HepG2 (cell line): ENCODE measurements around the gene STPG2. TPM values are rescaled to one million over a fixed set of nuclear protein-coding genes. Genes with fewer than 3 reads are reported as not detected.

ENCODE experiments used
- FOXC1 ChIP-seq: sonication (generic); formaldehyde crosslinking; IDR thresholded peaks from 2 replicates; pipeline ENCODE4 v1.8.0; 2022; ENCODE audit warnings: mild to moderate bottlenecking, missing genetic modification reagents, borderline replicate concordance
- HMGXB4 ChIP-seq, 2 experiments: sonication (generic) in 1 of 2; formaldehyde crosslinking in 1 of 2; IDR thresholded peaks; 2 replicates each; pipeline versions ENCODE4 v1.4.0 to v1.6.1; 2018 to 2020; ENCODE audit warnings: missing genetic modification reagents in 2 of 2, borderline replicate concordance in 1 of 2, low read depth in 1 of 2, mild to moderate bottlenecking in 1 of 2, missing biosample characterization in 1 of 2
- ONECUT2 ChIP-seq: sonication (generic); formaldehyde crosslinking; IDR thresholded peaks from 2 replicates; pipeline ENCODE4 v1.4.0; 2020; ENCODE audit warnings: missing genetic modification reagents
- TBX2 ChIP-seq: sonication (generic); formaldehyde crosslinking; IDR thresholded peaks from 2 replicates; pipeline ENCODE4 v1.5.0; 2020; ENCODE audit warnings: missing genetic modification reagents, mild to moderate bottlenecking, borderline replicate concordance
- ZBTB2 ChIP-seq: sonication (generic); formaldehyde crosslinking; IDR thresholded peaks from 2 replicates; pipeline ENCODE4 v1.8.0; 2022; ENCODE audit warnings: low read depth, missing genetic modification reagents
- ZNF136 ChIP-seq: sonication (generic); formaldehyde crosslinking; IDR thresholded peaks from 2 replicates; pipeline ENCODE4 v1.8.1; 2022; ENCODE audit warnings: low read depth, mild to moderate bottlenecking, moderate library complexity, missing genetic modification reagents
- ZNF350 ChIP-seq: sonication (generic); formaldehyde crosslinking; IDR thresholded peaks from 2 replicates; pipeline ENCODE4 v1.4.0; 2020; ENCODE audit warnings: mild to moderate bottlenecking, low read depth, missing genetic modification reagents, borderline replicate concordance
- ZNF598 ChIP-seq: sonication (generic); formaldehyde crosslinking; IDR thresholded peaks from 2 replicates; pipeline ENCODE4 v1.5.1; 2020; ENCODE audit warnings: mild to moderate bottlenecking, missing genetic modification reagents, borderline replicate concordance
- ZNF788 ChIP-seq: sonication (generic); formaldehyde crosslinking; IDR thresholded peaks from 2 replicates; pipeline ENCODE4 v1.5.0; 2020; ENCODE audit warnings: mild to moderate bottlenecking, missing genetic modification reagents, borderline replicate concordance
- ZSCAN12 ChIP-seq: sonication (generic); formaldehyde crosslinking; IDR thresholded peaks from 2 replicates; pipeline ENCODE4 v1.9.0; 2021; ENCODE audit warnings: mild to moderate bottlenecking, missing genetic modification reagents
- polyA plus RNA-seq, 8 experiments: library from polyadenylated mRNA; depleted of rRNA in 3 of 8; stranded (reverse) in 7 of 8; unstranded in 1 of 8; fragments of >200 nt; fragmentation: Illumina TruSeq in 4 of 8; extraction: Trizol in 4 of 8; gene quantifications; 2 replicates each; pipeline versions ENCODE4 v1.2.1 to v1.2.3, GENCODE V29; 2011 to 2016; ENCODE audit warnings: low read depth in 4 of 8, missing spikeins in 1 of 8, mixed read lengths in 1 of 8; ENCODE audit not compliant: insufficient read depth in 1 of 8
- total RNA-seq, 5 experiments: library from RNA; depleted of rRNA; stranded (reverse); fragments of >200 nt; fragmentation: Illumina TruSeq; extraction: Trizol; gene quantifications; 2 replicates each; pipeline ENCODE4 v1.2.3, GENCODE V29; 2016; ENCODE audit warnings: low read depth in 1 of 5
- TF ChIP-seq, protein P1 (sequence below): IDR thresholded peaks from 2 replicates; pipeline ENCODE4 v1.6.1; 2016; ENCODE audit warnings: missing compliant biosample characterization, missing genetic modification reagents, borderline replicate concordance
- TF ChIP-seq, protein P2 (sequence below), 2 experiments: sonication (generic) in 1 of 2; formaldehyde crosslinking in 1 of 2; IDR thresholded peaks; 2 replicates each; pipeline versions ENCODE4 v1.6.1 to v1.9.0; 2014 to 2022; ENCODE audit warnings: antibody characterized with exemption in 1 of 2, borderline replicate concordance in 1 of 2, inconsistent platforms in 1 of 2, low read depth in 1 of 2, missing genetic modification reagents in 1 of 2
- TF ChIP-seq, protein P3 (sequence below): sonication (generic); formaldehyde crosslinking; IDR thresholded peaks from 2 replicates; pipeline ENCODE4 v1.4.0; 2020; ENCODE audit warnings: missing genetic modification reagents

The STPG2 gene
- total and polyA plus RNA-seq, 2 of the 13 experiments (the other 11 are each of a cell fraction or from before 2014, with no cell fraction given) = 0.07 TPM; not detected in 1

GRCh38 chr4:98143001-98143899 lies at the start of gene STPG2 (continued):
- TF ChIP-seq, protein P1, sequence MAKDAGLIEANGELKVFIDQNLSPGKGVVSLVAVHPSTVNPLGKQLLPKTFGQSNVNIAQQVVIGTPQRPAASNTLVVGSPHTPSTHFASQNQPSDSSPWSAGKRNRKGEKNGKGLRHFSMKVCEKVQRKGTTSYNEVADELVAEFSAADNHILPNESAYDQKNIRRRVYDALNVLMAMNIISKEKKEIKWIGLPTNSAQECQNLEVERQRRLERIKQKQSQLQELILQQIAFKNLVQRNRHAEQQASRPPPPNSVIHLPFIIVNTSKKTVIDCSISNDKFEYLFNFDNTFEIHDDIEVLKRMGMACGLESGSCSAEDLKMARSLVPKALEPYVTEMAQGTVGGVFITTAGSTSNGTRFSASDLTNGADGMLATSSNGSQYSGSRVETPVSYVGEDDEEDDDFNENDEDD (CRISPR knock-in tag) = peak; percentile 89; the same call in 1 of the 2 replicates
- TF ChIP-seq ZNF136 (CRISPR knock-in tag) (peak; percentile 40; the same call in 1 of the 2 replicates), ZBTB2 (CRISPR knock-in tag) (no peak), ZNF788 (CRISPR knock-in tag) (peak; percentile 70; the same call in 1 of the 2 replicates), ZNF598 (CRISPR knock-in tag) (no peak), HMGXB4 (CRISPR knock-in tag; IDR thresholded peaks at IDR 0.05; ENCODE audit: borderline replicate concordance in 1 of 2, low read depth in 1 of 2) (peak; percentile 44 to 49; a peak in 3 of 4 replicates), ONECUT2 (CRISPR knock-in tag) (no peak), FOXC1 (peak; percentile 59; the same call in 1 of the 2 replicates), TBX2 (CRISPR knock-in tag) (0 out of 2 replicates have a peak, but pooled peaks have one; percentile 34), ZSCAN12 (CRISPR knock-in tag) (0 out of 2 replicates have a peak, but pooled peaks have one; percentile 36), ZNF350 (peak; percentile 34; the same call in 1 of the 2 replicates)
- TF ChIP-seq, protein P2, sequence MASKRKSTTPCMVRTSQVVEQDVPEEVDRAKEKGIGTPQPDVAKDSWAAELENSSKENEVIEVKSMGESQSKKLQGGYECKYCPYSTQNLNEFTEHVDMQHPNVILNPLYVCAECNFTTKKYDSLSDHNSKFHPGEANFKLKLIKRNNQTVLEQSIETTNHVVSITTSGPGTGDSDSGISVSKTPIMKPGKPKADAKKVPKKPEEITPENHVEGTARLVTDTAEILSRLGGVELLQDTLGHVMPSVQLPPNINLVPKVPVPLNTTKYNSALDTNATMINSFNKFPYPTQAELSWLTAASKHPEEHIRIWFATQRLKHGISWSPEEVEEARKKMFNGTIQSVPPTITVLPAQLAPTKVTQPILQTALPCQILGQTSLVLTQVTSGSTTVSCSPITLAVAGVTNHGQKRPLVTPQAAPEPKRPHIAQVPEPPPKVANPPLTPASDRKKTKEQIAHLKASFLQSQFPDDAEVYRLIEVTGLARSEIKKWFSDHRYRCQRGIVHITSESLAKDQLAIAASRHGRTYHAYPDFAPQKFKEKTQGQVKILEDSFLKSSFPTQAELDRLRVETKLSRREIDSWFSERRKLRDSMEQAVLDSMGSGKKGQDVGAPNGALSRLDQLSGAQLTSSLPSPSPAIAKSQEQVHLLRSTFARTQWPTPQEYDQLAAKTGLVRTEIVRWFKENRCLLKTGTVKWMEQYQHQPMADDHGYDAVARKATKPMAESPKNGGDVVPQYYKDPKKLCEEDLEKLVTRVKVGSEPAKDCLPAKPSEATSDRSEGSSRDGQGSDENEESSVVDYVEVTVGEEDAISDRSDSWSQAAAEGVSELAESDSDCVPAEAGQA (IDR thresholded peaks at IDR 0.05; ENCODE audit: low read depth) = 0 out of 2 replicates have a peak, but pooled peaks have one; percentile 16
- TF ChIP-seq, protein P2 (CRISPR knock-in tag; IDR thresholded peaks at IDR 0.05; ENCODE audit: borderline replicate concordance) = no peak
- TF ChIP-seq, protein P3, sequence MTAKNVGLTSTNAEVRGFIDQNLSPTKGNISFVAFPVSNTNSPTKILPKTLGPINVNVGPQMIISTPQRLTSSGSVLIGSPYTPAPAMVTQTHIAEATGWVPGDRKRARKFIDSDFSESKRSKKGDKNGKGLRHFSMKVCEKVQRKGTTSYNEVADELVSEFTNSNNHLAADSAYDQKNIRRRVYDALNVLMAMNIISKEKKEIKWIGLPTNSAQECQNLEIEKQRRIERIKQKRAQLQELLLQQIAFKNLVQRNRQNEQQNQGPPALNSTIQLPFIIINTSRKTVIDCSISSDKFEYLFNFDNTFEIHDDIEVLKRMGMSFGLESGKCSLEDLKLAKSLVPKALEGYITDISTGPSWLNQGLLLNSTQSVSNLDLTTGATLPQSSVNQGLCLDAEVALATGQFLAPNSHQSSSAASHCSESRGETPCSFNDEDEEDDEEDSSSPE (CRISPR knock-in tag) = peak; percentile 90
